ENCODE measurements around the gene C1S.

- TF ChIP-seq CSRNP3 (CRISPR knock-in tag; IDR thresholded peaks at IDR 0.05) (no peak), ZFP30 (CRISPR knock-in tag; IDR thresholded peaks at IDR 0.05) (no peak), ZNF565 (CRISPR knock-in tag; conservative IDR thresholded peaks at IDR 0.05; ENCODE audit: low read depth) (no peak), CSDC2 (CRISPR knock-in tag; IDR thresholded peaks at IDR 0.05) (no peak), RARB (CRISPR knock-in tag; IDR thresholded peaks at IDR 0.05) (no peak)
Measured at GRCh38 chr12:7108003-7108795, 47.7 kb downstream of the C1S start.

Data from SK-N-SH treated with all-trans-retinoic acid at 6 μM for 48 hours (cell line).